ENCODE results near the gene C9orf72.

- TF ChIP-seq EZH2 (optimal IDR thresholded peaks at IDR 0.05; ENCODE audit: low read depth, low read length) (no peak), CTCF (IDR thresholded peaks at IDR 0.05; ENCODE audit: low read length) (no peak)
Measured at GRCh38 chr9:27584931-27585330, 11.7 kb upstream of the C9orf72 start.

Data from MM.1S (cell line).